Fibroblast of lung (primary cell): Measurements from ENCODE around the gene TRAK1. TPM values are rescaled to one million over a fixed set of nuclear protein-coding genes. Genes with fewer than 3 reads are reported as not detected.
A peak's percentile ranks its signal among the peaks of the same experiment; 100 is the strongest.

Source experiments
- DNase-seq, 2 donors: peaks; one replicate each; pipeline versions ENCODE4 v3.0.0 to v3.0.0-alpha.2; 2010; ENCODE audit warnings: low read depth in 2 of 2
- H2AFZ ChIP-seq: 2 replicates; pipeline ENCODE4 v1.5.1; 2012; ENCODE audit warnings: low read length, control low read depth, inconsistent platforms
- H3K27ac ChIP-seq: 2 replicates; pipeline ENCODE4 v1.5.1; 2011; ENCODE audit warnings: low read length, control low read depth; ENCODE audit not compliant: insufficient read depth
- H3K27me3 ChIP-seq: 2 replicates; pipeline ENCODE4 v1.5.1; 2011; ENCODE audit warnings: mild to moderate bottlenecking, low read length; ENCODE audit not compliant: control insufficient read depth, insufficient read depth
- H3K36me3 ChIP-seq: 2 replicates; pipeline ENCODE4 v1.5.1; 2011; ENCODE audit warnings: low read length; ENCODE audit not compliant: control insufficient read depth, insufficient read depth
- H3K4me1 ChIP-seq: 2 replicates; pipeline ENCODE4 v1.5.1; 2011; ENCODE audit warnings: low read length; ENCODE audit not compliant: control insufficient read depth, insufficient read depth; ENCODE audit errors: extremely low read depth
- H3K4me2 ChIP-seq: 2 replicates; pipeline ENCODE4 v1.5.1; 2011; ENCODE audit warnings: low read length, control low read depth; ENCODE audit not compliant: insufficient read depth; ENCODE audit errors: extremely low read depth
- H3K4me3 ChIP-seq, 4 experiments: fragments of 200-600 bp in 1 of 4; sonication (generic) in 1 of 4; replicated peaks in 1 of 4; 2 replicates each; pipeline ENCODE4 v1.5.1; 2011 to 2016; ENCODE audit warnings: low read length in 4 of 4, low read depth in 3 of 4, mild to moderate bottlenecking in 3 of 4, control low read depth in 2 of 4, inconsistent platforms in 1 of 4, mixed read lengths in 1 of 4; ENCODE audit not compliant: insufficient read depth in 1 of 4; ENCODE audit errors: control extremely low read depth in 1 of 4
- H3K79me2 ChIP-seq: 2 replicates; pipeline ENCODE4 v1.5.1; 2012; ENCODE audit warnings: mild to moderate bottlenecking, low read length, inconsistent platforms; ENCODE audit not compliant: control insufficient read depth, insufficient read depth
- H3K9ac ChIP-seq: 2 replicates; pipeline ENCODE4 v1.5.1; 2011; ENCODE audit warnings: mild to moderate bottlenecking, low read length, control low read depth; ENCODE audit not compliant: insufficient read depth
- H3K9me3 ChIP-seq: 2 replicates; pipeline ENCODE4 v1.5.1; 2012; ENCODE audit warnings: low read depth, low read length; ENCODE audit not compliant: control insufficient read depth, insufficient read depth
- H4K20me1 ChIP-seq: 2 replicates; pipeline ENCODE4 v1.5.1; 2011; ENCODE audit warnings: low read length; ENCODE audit not compliant: control insufficient read depth, insufficient read depth; ENCODE audit errors: extremely low read depth
- CTCF ChIP-seq, 2 donors: IDR thresholded peaks in 1 of 2; conservative IDR thresholded peaks in 1 of 2; 1 replicate in 1 of 2; 2 replicates in 1 of 2; pipeline ENCODE4 v1.5.1; 2011 to 2012; ENCODE audit warnings: low read length in 2 of 2, control low read depth in 1 of 2, inconsistent platforms in 1 of 2, low read depth in 1 of 2, mild to moderate bottlenecking in 1 of 2
- EZH2 ChIP-seq: IDR thresholded peaks from 2 replicates; pipeline ENCODE4 v1.5.1; 2012; ENCODE audit warnings: low read length, control low read depth, mild to moderate bottlenecking; ENCODE audit errors: missing control alignments
- polyA minus RNA-seq: library from RNA; depleted of rRNA, polyadenylated mRNA; stranded (reverse); fragments of >200 nt; gene quantifications from 2 replicates; pipeline ENCODE4 v1.2.3, GENCODE V29; 2011; ENCODE audit warnings: low replicate concordance
- polyA plus RNA-seq, 2 donors: library from polyadenylated mRNA; depleted of rRNA in 1 of 2; stranded (reverse) in 1 of 2; unstranded in 1 of 2; fragments of >200 nt; gene quantifications; 2 replicates each; pipeline ENCODE4 v1.2.1, GENCODE V29; 2011 to 2012; ENCODE audit warnings: missing spikeins in 1 of 2
- total RNA-seq: library from RNA; depleted of rRNA; stranded (reverse); fragments of >200 nt; gene quantifications from 2 replicates; pipeline ENCODE4 v1.2.1, GENCODE V29; 2014

TRAK1 gene
- 19.3 and 37.8 TPM in 2 replicates for total RNA-seq
- polyA plus RNA-seq, result 34.9 and 44.0 TPM in 2 replicates
- 28.5 and 39.9 TPM in 2 replicates for polyA plus RNA-seq (2012)
- 59.2 and 77.2 TPM in 2 replicates for polyA minus RNA-seq

GRCh38 chr3:42090973-42091731 lies at the start of gene TRAK1:
TSS of gene TRAK1 (plus strand) at chr3:42091357. CDS start at chr3:42091470, 113 bp downstream.
- no peaks in the 10 kb centered on the region for H3K27me3 ChIP-seq
- H3K27ac ChIP-seq, result peak within 1 kb of the TSS; percentile 49
- no peak within 1 kb of the TSS for H3K9ac ChIP-seq
- peak in 1 of 2 donors; percentile 90 for DNase-seq
- TF ChIP-seq CTCF (conservative IDR thresholded peaks at IDR 0.05 in 1 of 2, IDR thresholded peaks at IDR 0.05 in 1 of 2; ENCODE audit: low read depth in 1 of 2, low read length in 2 of 2) (no peak), EZH2 (no peak)
- peaks cover 2% of the 10 kb centered on the region for H3K4me1 ChIP-seq
- no peak within 1 kb of the TSS for H2AFZ ChIP-seq
- H3K4me2 ChIP-seq, result peak within 1 kb of the TSS; percentile 65
- H3K79me2 ChIP-seq, result peaks cover 14% of the 10 kb centered on the region
- H4K20me1 ChIP-seq, result no peaks in the 10 kb centered on the region
- H3K9me3 ChIP-seq, result no peaks in the 10 kb centered on the region
- H3K36me3 ChIP-seq, result peaks cover 5% of the 10 kb centered on the region
- peak within 1 kb of the TSS in 1 of 4 experiments; percentile 42 for H3K4me3 ChIP-seq

DNA sequence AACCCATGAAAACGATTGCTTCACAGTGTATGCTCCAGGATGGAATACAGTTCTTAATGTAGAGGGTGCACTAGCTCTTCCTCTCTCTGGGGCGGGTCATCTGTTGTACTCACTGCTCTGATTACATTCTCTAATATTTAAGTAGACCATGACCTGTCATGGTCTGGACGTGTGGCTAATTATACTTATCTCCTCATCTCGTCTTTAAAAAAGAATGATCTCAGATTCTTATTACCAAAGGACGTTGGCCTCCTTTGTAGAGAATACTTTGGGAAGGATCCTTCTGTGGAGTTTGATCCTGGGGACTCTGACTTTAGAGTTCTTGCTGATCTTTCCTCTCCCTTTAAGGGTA lies 48.4 kb upstream of the TRAK1 start:
- H3K36me3 ChIP-seq, result no peaks in the 10 kb centered on the region
- H3K27me3 ChIP-seq, result no peaks in the 10 kb centered on the region
- peak overlapping the region; percentile 34 for H3K9ac ChIP-seq
- H3K9me3 ChIP-seq, result no peaks in the 10 kb centered on the region
- TF ChIP-seq CTCF (conservative IDR thresholded peaks at IDR 0.05 in 1 of 2, IDR thresholded peaks at IDR 0.05 in 1 of 2; ENCODE audit: low read depth in 1 of 2, low read length in 2 of 2) (no peak), EZH2 (no peak)
- H3K4me3 ChIP-seq, result peak overlapping the region in 1 of 4 experiments; percentile 8
- H4K20me1 ChIP-seq, result no peaks in the 10 kb centered on the region
- no peak overlapping the region for H2AFZ ChIP-seq
- H3K4me2 ChIP-seq, result peak overlapping the region; percentile 60
- H3K79me2 ChIP-seq, result peaks cover 69% of the 10 kb centered on the region
- peak in 1 of 2 donors; percentile 32 for DNase-seq
- peak overlapping the region; percentile 84 for H3K27ac ChIP-seq
- H3K4me1 ChIP-seq, result peaks cover 20% of the 10 kb centered on the region

DNA sequence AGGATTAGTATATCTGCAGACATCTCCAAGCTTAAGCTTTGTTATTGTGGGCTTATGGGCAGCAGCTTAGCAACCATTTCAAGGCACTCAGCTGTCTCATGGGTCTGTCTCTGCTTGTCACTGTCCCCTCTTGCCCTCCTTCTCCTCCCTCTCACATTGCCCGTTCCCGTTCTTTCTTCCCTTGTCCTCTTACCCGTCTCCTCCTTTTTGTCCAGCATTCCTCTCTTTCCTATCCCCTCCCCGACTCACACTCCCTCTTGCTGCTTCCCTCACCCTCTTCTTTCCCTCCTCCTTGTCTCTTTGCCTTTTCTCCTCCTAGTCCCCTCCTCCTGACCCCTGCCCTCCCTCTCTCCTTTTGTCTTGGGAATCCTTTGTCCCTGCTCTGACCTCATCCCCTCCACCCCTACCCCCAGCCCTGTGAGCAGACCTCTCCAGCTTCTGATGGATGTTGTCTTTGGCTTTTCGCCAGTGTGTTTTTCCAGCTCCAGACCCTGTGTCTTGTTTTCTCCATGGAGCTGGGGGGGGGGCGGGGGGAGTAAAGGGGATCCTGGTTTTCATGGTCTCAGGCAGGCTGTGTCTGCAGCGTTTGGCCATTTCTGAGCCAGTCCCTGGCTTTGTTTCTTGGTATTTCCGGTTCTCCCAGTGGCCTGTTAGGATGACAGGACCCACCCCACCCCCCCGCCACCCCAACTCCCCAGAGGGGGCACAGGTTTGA lies 47.9 kb upstream of the TRAK1 start:
- DNase-seq, result peak; percentile 80 to 83
- Histone ChIP-seq H3K36me3 (no peaks in the 10 kb centered on the region), H3K9ac (peak overlapping the region; percentile 34), H3K27me3 (no peaks in the 10 kb centered on the region), H3K27ac (peak overlapping the region; percentile 84), H3K4me1 (peaks cover 15% of the 10 kb centered on the region), H3K4me3 (peak overlapping the region in 1 of 4 experiments; percentile 8), H4K20me1 (no peaks in the 10 kb centered on the region), H3K9me3 (no peaks in the 10 kb centered on the region), H3K4me2 (peak overlapping the region; percentile 60), H3K79me2 (peaks cover 66% of the 10 kb centered on the region), H2AFZ (no peak overlapping the region)
- TF ChIP-seq EZH2 (no peak), CTCF (conservative IDR thresholded peaks at IDR 0.05 in 1 of 2, IDR thresholded peaks at IDR 0.05 in 1 of 2; ENCODE audit: low read depth in 1 of 2, low read length in 2 of 2) (no peak)
